GM23338 (cell line): ENCODE measurements around the gene RPL34. TPM values are rescaled to one million over a fixed set of nuclear protein-coding genes. Genes with fewer than 3 reads are reported as not detected.

ENCODE experiments used
- ATAC-seq: fragments of 200-7000 bp; cut with Tn5 transposase; 3 replicates; pipeline ENCODE4 v1.9.1; 2020
- DNase-seq: peaks from one replicate; pipeline ENCODE4 v3.0.0-alpha.2; 2015; ENCODE audit warnings: low spot score
- H2AFZ ChIP-seq: fragments of 200-600 bp; sonication (generic); 2 replicates; pipeline ENCODE4 v1.8.0; 2016; ENCODE audit warnings: antibody characterized with exemption, mild to moderate bottlenecking, moderate library complexity
- H3F3A ChIP-seq: fragments of 200-600 bp; sonication (generic); replicated peaks from 2 replicates; pipeline ENCODE4 v1.8.0; 2017; ENCODE audit warnings: antibody characterized with exemption, mixed run types, low read depth
- H3K27ac ChIP-seq: fragments of 200-600 bp; sonication (generic); 2 replicates; pipeline ENCODE4 v1.6.1; 2016; ENCODE audit warnings: low read depth
- H3K27me3 ChIP-seq: fragments of 200-600 bp; sonication (generic); 2 replicates; pipeline ENCODE4 v1.8.0; 2016; ENCODE audit warnings: mild to moderate bottlenecking, mixed run types, moderate library complexity; ENCODE audit not compliant: insufficient read depth
- H3K36me3 ChIP-seq: fragments of 200-600 bp; sonication (generic); 2 replicates; pipeline ENCODE4 v1.8.0; 2016; ENCODE audit warnings: mild to moderate bottlenecking; ENCODE audit not compliant: insufficient read depth
- H3K4me1 ChIP-seq: fragments of 200-600 bp; sonication (generic); 2 replicates; pipeline ENCODE4 v1.8.0; 2016; ENCODE audit warnings: mild to moderate bottlenecking, moderate library complexity; ENCODE audit not compliant: insufficient read depth
- H3K4me2 ChIP-seq: fragments of 200-600 bp; sonication (generic); 2 replicates; pipeline ENCODE4 v1.7.1; 2017; ENCODE audit warnings: mixed run types
- H3K4me3 ChIP-seq: fragments of 200-600 bp; sonication (generic); 2 replicates; pipeline ENCODE4 v1.6.1; 2016; ENCODE audit warnings: mixed run types
- H3K79me2 ChIP-seq: fragments of 200-600 bp; sonication (generic); replicated peaks from 2 replicates; pipeline ENCODE4 v1.8.0; 2017; ENCODE audit warnings: mild to moderate bottlenecking; ENCODE audit not compliant: insufficient read depth
- H3K9me2 ChIP-seq: fragments of 200-600 bp; sonication (generic); 2 replicates; pipeline ENCODE4 v1.8.0; 2017; ENCODE audit not compliant: insufficient read depth
- H4K20me1 ChIP-seq: fragments of 200-600 bp; sonication (generic); replicated peaks from 2 replicates; pipeline ENCODE4 v1.8.0; 2017; ENCODE audit warnings: mild to moderate bottlenecking; ENCODE audit not compliant: insufficient read depth
- H3K27ac Mint-ChIP-seq: 2 replicates; pipeline ENCODE4 v1.8.0; 2020; ENCODE audit warnings: inconsistent platforms, mild to moderate bottlenecking, moderate library complexity, mixed read lengths
- H3K27me3 Mint-ChIP-seq: 3 replicates; pipeline ENCODE4 v1.8.0; 2022; ENCODE audit warnings: low read depth, mild to moderate bottlenecking, moderate library complexity, mixed read lengths, inconsistent platforms; ENCODE audit not compliant: insufficient read depth, poor library complexity
- H3K36me3 Mint-ChIP-seq: 3 replicates; pipeline ENCODE4 v1.8.0; 2021; ENCODE audit warnings: low read depth, mild to moderate bottlenecking, inconsistent platforms, moderate library complexity, mixed read lengths
- H3K4me1 Mint-ChIP-seq: 3 replicates; pipeline ENCODE4 v1.8.0; 2020; ENCODE audit warnings: mild to moderate bottlenecking, inconsistent platforms, mixed read lengths
- H3K4me3 Mint-ChIP-seq: 3 replicates; pipeline ENCODE4 v1.8.0; 2021; ENCODE audit warnings: moderate library complexity, mild to moderate bottlenecking, inconsistent platforms, mixed read lengths
- H3K9me3 Mint-ChIP-seq: 3 replicates; pipeline ENCODE4 v1.8.0; 2020; ENCODE audit warnings: moderate library complexity, mild to moderate bottlenecking, inconsistent platforms, mixed read lengths
- CREB1 ChIP-seq: fragments of 250-450 bp; sonication (Bioruptor Pico); IDR thresholded peaks from 2 replicates; pipeline ENCODE4 v1.5.0; 2020; ENCODE audit warnings: low read depth, mild to moderate bottlenecking, moderate library complexity
- EZH2 ChIP-seq: fragments of 200-600 bp; sonication (generic); IDR thresholded peaks from one replicate; pipeline ENCODE4 v1.8.0; 2017; ENCODE audit warnings: antibody characterized with exemption, mild to moderate bottlenecking, low read depth; ENCODE audit not compliant: unreplicated experiment
- JUNB ChIP-seq: IDR thresholded peaks from one replicate; pipeline ENCODE4 v1.6.1; 2016; ENCODE audit warnings: antibody characterized with exemption; ENCODE audit not compliant: unreplicated experiment
- STAT1 ChIP-seq: IDR thresholded peaks from one replicate; pipeline ENCODE4 v1.6.1; 2016; ENCODE audit warnings: antibody characterized with exemption; ENCODE audit not compliant: unreplicated experiment
- ZNF331 ChIP-seq: fragments of 250-450 bp; sonication (Bioruptor Pico); IDR thresholded peaks from 2 replicates; pipeline ENCODE4 v1.5.0; 2020; ENCODE audit warnings: low read depth, mild to moderate bottlenecking, moderate library complexity
- polyA plus RNA-seq: library from polyadenylated mRNA; unstranded; fragments of >200 nt; fragmentation: Nextera tagmentation; extraction: Ambion mirVana; gene quantifications from 2 replicates; pipeline ENCODE4 v1.2.1, GENCODE V29; 2016
- total RNA-seq: library from RNA; depleted of rRNA; stranded (reverse); fragments of >200 nt; shearing (Covaris generic); gene quantifications from 2 replicates; pipeline ENCODE4 v1.2.3, GENCODE V29; 2014
- TF ChIP-seq, protein P1 (sequence below), 2 experiments: fragments of 200-600 bp in 1 of 2; sonication (generic) in 1 of 2; conservative IDR thresholded peaks; 2 replicates each; pipeline versions ENCODE4 v1.5.1 to v1.6.1; 2016 to 2017; ENCODE audit warnings: antibody characterized with exemption in 2 of 2, low read depth in 2 of 2, mild to moderate bottlenecking in 2 of 2, moderate library complexity in 1 of 2
- TF ChIP-seq, protein P2 (sequence below): fragments of 250-450 bp; sonication (Bioruptor Pico); IDR thresholded peaks from 2 replicates; pipeline ENCODE4 v1.5.0; 2020; ENCODE audit warnings: mild to moderate bottlenecking, moderate library complexity

The RPL34 gene
- total and polyA plus RNA-seq, 2 experiments from 2014 or later = 785 to 2,566 TPM

DNA sequence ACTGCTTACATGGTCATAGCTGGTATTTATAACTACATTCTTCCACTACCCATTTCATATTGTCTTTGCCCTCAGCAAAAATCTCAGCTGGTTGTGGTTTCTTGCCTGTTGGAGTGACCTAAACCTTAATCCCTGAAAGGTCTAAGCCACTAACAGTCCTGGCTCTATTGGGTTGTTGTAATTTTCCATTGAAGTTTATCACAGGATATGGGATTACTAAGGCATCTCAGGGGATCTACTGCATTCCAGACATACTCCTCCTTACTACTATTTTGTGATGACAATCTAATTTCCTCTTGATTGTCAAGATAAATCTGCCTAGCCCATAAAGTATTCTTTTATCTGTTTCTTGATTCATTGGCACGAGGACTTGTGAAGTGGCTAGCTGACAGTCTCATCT is 23.9 kb downstream of the RPL34 start:
- no peak overlapping the region for H3K4me2 ChIP-seq
- Mint-ChIP-seq H3K9me3 (no peaks in the 10 kb centered on the region), H3K27ac (no peak overlapping the region), H3K4me3 (no peak overlapping the region), H3K27me3 (no peaks in the 10 kb centered on the region), H3K36me3 (peaks cover 5% of the 10 kb centered on the region; the same call in 1 of the 3 replicates), H3K4me1 (no peaks in the 10 kb centered on the region; the same call in 2 of the 3 replicates)
- ATAC-seq (no peak), DNase-seq (no peak)
- H3K27me3 ChIP-seq = no peaks in the 10 kb centered on the region
- no peaks in the 10 kb centered on the region for H3K36me3 ChIP-seq
- no peaks in the 10 kb centered on the region for H3K4me1 ChIP-seq
- no peaks in the 10 kb centered on the region for H4K20me1 ChIP-seq
- no peak overlapping the region for H3K27ac ChIP-seq
- no peak overlapping the region for H3K4me3 ChIP-seq
- H3F3A ChIP-seq = no peaks in the 10 kb centered on the region
- TF ChIP-seq STAT1 = no peak
- TF ChIP-seq CREB1 (CRISPR knock-in tag) = no peak
- no peak for TF ChIP-seq ZNF331 (CRISPR knock-in tag)
- TF ChIP-seq JUNB = no peak
- TF ChIP-seq, protein P1, sequence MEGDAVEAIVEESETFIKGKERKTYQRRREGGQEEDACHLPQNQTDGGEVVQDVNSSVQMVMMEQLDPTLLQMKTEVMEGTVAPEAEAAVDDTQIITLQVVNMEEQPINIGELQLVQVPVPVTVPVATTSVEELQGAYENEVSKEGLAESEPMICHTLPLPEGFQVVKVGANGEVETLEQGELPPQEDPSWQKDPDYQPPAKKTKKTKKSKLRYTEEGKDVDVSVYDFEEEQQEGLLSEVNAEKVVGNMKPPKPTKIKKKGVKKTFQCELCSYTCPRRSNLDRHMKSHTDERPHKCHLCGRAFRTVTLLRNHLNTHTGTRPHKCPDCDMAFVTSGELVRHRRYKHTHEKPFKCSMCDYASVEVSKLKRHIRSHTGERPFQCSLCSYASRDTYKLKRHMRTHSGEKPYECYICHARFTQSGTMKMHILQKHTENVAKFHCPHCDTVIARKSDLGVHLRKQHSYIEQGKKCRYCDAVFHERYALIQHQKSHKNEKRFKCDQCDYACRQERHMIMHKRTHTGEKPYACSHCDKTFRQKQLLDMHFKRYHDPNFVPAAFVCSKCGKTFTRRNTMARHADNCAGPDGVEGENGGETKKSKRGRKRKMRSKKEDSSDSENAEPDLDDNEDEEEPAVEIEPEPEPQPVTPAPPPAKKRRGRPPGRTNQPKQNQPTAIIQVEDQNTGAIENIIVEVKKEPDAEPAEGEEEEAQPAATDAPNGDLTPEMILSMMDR (conservative IDR thresholded peaks at IDR 0.05; ENCODE audit: low read depth in 2 of 2) = no peak
- no peak for TF ChIP-seq EZH2
- TF ChIP-seq, protein P2, sequence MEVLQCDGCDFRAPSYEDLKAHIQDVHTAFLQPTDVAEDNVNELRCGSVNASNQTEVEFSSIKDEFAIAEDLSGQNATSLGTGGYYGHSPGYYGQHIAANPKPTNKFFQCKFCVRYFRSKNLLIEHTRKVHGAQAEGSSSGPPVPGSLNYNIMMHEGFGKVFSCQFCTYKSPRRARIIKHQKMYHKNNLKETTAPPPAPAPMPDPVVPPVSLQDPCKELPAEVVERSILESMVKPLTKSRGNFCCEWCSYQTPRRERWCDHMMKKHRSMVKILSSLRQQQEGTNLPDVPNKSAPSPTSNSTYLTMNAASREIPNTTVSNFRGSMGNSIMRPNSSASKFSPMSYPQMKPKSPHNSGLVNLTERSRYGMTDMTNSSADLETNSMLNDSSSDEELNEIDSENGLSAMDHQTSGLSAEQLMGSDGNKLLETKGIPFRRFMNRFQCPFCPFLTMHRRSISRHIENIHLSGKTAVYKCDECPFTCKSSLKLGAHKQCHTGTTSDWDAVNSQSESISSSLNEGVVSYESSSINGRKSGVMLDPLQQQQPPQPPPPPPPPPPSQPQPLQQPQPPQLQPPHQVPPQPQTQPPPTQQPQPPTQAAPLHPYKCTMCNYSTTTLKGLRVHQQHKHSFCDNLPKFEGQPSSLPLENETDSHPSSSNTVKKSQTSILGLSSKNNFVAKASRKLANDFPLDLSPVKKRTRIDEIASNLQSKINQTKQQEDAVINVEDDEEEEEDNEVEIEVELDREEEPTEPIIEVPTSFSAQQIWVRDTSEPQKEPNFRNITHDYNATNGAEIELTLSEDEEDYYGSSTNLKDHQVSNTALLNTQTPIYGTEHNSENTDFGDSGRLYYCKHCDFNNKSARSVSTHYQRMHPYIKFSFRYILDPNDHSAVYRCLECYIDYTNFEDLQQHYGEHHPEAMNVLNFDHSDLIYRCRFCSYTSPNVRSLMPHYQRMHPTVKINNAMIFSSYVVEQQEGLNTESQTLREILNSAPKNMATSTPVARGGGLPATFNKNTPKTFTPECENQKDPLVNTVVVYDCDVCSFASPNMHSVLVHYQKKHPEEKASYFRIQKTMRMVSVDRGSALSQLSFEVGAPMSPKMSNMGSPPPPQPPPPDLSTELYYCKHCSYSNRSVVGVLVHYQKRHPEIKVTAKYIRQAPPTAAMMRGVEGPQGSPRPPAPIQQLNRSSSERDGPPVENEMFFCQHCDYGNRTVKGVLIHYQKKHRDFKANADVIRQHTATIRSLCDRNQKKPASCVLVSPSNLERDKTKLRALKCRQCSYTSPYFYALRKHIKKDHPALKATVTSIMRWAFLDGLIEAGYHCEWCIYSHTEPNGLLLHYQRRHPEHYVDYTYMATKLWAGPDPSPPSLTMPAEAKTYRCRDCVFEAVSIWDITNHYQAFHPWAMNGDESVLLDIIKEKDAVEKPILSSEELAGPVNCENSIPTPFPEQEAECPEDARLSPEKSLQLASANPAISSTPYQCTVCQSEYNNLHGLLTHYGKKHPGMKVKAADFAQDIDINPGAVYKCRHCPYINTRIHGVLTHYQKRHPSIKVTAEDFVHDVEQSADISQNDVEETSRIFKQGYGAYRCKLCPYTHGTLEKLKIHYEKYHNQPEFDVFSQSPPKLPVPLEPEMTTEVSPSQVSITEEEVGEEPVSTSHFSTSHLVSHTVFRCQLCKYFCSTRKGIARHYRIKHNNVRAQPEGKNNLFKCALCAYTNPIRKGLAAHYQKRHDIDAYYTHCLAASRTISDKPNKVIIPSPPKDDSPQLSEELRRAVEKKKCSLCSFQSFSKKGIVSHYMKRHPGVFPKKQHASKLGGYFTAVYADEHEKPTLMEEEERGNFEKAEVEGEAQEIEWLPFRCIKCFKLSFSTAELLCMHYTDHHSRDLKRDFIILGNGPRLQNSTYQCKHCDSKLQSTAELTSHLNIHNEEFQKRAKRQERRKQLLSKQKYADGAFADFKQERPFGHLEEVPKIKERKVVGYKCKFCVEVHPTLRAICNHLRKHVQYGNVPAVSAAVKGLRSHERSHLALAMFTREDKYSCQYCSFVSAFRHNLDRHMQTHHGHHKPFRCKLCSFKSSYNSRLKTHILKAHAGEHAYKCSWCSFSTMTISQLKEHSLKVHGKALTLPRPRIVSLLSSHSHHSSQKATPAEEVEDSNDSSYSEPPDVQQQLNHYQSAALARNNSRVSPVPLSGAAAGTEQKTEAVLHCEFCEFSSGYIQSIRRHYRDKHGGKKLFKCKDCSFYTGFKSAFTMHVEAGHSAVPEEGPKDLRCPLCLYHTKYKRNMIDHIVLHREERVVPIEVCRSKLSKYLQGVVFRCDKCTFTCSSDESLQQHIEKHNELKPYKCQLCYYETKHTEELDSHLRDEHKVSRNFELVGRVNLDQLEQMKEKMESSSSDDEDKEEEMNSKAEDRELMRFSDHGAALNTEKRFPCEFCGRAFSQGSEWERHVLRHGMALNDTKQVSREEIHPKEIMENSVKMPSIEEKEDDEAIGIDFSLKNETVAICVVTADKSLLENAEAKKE (CRISPR knock-in tag) = no peak
- H2AFZ ChIP-seq = no peak overlapping the region
- H3K9me2 ChIP-seq = no peaks in the 10 kb centered on the region
- H3K79me2 ChIP-seq = no peaks in the 10 kb centered on the region
